GM03348 (cell line): Measurements from ENCODE around the gene CNTNAP4.

ENCODE experiments used
- DNase-seq: peaks from one replicate; pipeline ENCODE4 v3.0.0; 2012; ENCODE audit warnings: low spot score

CNTNAP4 gene

DNA sequence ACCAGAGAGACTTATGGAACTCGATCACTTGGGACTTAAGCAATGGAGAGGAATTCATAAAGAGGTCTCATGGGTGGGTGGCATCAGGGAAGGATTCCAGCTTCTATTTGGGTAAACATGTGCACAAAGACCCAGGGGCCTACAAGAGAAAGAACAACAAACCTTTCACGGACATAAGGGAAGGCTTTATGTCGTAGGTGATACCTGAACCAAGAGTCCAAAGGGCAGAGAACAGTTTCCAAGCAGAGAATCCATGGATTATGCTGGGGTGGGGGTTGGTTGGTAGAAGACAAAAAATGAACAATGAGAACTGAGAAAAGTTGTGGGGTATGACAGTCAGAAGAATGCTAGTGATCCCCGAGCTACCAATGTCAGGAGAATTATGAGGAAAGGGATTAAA, 119.8 kb downstream of the CNTNAP4 start:
- DNase-seq = no peak

DNA sequence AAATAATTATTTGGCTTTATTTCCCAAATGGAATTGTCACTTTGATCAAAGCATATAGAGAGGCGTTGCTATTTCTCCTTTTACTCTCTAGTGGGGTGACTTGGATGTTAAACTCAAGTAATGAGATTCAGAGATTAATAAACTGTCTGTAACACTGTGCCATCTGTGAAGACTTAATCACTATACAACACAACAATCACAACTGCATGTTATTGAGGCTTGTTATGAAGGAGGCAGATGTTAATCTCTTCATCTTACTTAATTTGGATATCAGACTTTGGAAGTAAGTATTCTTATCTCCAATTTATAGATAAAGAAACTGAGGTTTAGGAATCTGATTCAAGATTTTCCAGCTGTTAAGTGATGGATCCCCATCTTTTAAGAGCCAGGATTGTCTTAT, 132.5 kb downstream of the CNTNAP4 start:
- no peak for DNase-seq

DNA sequence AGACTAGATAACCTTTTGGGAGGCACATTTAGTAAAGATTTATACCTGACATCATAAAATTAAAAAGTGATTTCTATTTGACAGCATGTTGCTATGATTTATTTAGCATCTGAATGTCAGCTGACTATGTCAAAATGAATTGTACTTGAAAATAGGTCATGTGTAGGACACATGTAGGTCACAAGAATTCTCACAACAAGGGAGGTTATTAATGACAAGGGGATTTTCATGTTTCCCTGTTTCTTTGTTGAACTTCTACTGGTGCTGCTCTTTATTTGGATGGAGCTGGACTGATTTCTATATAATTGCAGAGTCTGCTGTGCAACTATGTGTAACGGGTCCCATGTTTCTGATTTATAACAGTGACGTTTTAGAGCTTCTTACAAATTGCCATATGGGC, 144.4 kb downstream of the CNTNAP4 start:
- DNase-seq = no peak

DNA sequence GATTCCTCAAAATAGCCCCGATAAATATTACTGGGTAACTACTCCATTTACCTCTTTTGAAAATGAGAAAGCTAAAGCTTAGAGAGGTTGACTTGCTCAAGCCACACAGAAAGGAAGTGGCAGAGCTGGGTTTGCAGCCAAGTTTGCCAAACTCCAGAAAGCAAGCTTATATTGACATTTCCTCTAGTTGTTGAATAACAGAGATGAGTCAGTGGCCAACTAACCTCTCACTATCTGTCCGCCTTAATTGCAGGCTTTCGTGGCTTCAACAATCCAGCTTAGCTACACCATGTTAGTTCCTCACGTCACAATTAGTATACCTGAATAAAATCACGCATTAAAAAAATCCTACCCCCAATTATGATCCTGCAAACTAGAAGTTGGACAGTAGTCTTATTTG, 151.7 kb downstream of the CNTNAP4 start:
- no peak for DNase-seq

DNA sequence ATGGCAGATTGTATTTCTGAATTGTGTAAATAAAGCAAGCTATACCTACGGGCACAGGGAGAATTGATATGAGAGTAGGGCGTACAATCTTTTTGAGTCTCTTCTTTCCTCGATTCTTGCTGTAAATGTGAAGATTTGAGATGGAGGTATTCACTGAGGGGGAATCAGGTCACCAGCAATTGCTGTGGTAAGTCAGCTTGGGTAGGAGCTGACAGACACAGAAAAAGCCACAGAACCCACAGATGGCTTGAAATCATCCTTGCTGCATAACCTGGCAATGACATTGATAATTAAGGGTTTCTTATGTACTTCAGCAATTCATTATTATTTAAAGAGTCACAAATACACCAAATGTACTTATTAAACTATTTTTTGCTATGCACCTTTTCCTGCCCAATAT, 164.2 kb downstream of the CNTNAP4 start:
- DNase-seq = no peak

DNA sequence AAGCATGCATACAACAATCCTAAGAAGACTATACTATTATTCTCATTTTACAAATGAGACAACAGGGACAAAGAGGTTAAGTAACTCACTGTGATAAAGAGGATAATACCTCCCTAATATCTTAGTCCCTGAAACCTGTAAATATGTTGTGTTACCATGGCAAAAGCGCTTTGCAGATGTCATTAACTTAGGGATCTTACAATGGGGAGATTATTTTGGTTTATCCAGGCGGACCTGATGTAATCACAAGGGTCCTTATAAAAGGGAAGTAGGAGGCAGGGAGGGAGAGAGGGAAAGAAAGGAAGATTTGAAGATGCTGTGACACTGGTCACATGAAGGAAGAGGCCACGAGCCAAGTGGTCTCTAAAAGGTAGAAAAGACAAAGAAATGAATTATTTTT, 164.7 kb downstream of the CNTNAP4 start:
- no peak for DNase-seq

DNA sequence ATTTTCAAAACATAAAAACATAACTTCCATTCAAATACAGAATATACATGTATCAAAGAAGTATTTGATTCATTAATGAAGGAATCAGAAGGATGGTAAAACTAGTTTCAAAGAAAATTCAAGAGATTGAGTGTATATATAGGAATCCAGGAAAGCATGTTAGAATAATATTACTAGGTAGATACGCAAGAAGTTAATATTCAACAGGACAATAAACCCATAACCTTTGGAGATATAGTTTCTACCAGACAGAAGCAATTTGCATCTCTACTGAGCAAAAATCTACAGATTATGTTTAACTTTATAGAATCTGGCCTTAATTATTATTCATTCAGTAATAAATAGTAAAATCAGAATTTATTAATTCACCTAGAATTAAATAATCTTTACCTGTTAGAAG, 166.8 kb downstream of the CNTNAP4 start:
- no peak for DNase-seq

DNA sequence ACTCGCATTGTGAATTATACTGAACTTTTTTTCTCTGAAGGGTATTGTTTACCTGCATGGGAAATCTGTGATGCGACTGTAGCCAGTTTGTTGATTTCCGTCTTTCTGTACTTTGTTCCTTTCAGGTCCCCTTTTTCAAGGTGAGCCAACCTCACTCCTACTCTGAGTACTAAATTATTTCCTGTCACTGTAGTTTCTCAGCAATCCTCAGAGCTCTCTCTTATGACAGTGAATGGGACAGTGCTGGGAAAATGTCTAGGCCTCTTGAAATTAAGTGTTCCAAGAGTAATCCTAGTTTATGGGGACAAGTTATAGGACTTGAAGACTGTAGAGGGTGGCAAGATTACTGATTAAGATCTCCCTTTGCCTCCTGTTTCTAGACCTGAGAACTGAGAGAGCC, 167.6 kb downstream of the CNTNAP4 start:
- no peak for DNase-seq

DNA sequence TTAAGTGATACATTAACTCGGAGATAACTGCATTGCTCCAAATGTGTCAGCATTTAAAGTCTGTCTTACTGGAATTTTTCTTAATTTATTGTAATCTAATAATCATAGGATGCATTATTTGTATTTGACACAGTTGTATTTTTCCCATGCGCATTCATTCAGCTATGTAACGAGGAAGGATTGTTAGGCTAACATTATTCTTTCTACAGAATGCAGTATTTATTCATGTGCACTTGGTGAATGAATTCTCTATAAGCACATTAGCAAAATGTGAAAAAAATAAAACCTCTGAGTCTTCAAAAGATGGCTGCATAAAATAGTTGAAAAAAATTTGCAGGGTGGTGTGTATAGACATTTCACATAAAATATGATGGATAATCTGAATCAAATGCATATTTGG, 168.6 kb downstream of the CNTNAP4 start:
- no peak for DNase-seq

DNA sequence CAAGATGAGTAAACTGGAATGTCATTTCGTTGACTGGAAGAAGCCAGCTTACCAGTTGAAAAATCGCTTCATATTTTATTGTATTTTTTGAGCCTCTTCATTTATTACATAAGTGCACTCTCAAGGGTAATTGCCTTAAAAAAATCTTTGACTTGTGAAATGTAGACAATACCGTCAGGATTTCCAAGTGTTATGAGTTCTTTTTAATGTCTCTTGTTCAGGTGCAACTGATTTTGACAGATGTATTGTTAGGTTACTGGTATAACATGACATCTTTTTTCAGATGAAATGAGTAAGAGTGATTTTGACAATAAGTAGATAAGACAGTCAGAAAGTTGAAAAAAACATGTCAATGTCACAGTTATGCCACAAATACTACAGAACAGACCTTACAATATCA, 169.1 kb downstream of the CNTNAP4 start:
- DNase-seq = no peak

GRCh38 chr16:76450890-76451289, 173.7 kb downstream of the CNTNAP4 start:
- DNase-seq = no peak

GRCh38 chr16:76455257-76455656, 178.1 kb downstream of the CNTNAP4 start:
- DNase-seq = no peak

DNA sequence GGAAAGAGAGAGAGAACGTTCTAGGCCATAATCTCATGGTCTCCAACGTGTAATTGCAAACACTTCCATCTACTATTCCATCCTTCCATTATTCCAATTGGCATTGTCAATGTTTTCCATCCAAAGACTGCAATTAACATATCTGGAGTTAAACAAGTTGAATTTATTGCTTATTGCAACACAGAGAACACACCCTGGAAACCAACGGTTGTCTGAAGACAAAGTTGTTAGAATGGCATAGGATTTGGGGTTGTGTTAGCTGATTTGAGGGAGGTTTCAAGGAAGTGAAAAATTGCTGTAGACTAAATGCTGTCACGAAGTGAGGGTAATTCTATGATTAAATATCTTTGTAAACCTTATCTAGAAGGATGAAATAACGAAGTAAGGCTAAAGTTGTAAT, 178.8 kb downstream of the CNTNAP4 start:
- no peak for DNase-seq

DNA sequence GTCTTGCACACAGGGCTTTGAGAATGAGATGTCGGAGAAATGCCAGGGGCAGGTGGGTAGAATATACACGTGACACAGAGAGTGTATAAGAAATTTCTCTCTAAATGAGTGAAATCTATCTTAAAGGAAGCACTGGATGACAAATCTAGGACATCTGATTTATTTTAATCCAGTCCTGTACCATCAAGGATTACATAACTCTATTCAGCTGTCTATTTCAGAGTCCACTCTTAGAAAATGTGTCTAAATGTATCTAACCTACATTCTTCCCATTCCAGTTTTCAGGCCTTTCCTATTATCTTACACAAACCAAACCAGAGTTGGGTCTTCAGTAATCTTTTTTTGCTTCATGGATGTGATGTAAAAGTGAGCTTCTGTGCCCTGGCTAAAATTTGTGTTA, 181.9 kb downstream of the CNTNAP4 start:
- DNase-seq = no peak

DNA sequence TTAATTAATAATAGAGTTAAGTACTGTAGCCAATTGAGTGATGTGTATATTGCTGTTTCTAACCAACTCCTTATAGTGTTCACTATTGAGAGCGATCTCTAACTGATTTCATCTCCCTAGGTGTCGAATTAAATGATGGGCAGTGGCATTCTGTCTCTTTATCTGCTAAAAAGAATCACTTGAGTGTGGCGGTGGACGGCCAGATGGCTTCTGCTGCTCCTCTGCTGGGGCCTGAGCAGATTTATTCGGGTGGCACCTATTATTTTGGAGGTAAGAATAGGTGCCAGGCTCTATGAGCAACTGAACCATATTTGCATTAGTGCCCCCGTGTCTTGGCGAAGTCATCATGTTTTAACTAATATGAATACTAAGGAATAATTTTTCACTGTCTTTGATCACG, 184.6 kb downstream of the CNTNAP4 start:
- DNase-seq = no peak

GRCh38 chr16:76464955-76465620, 187.9 kb downstream of the CNTNAP4 start:
- no peak for DNase-seq

- DNase-seq = no peak
Measured at GRCh38 chr16:76466871-76467270, 189.7 kb downstream of the CNTNAP4 start.

- DNase-seq = no peak
Measured at GRCh38 chr16:76474048-76474447, 196.8 kb downstream of the CNTNAP4 start.

- DNase-seq = no peak
Measured at GRCh38 chr16:76478105-76478504, 200.9 kb downstream of the CNTNAP4 start.

- no peak for DNase-seq
Measured at GRCh38 chr16:76483307-76483909, 206.2 kb downstream of the CNTNAP4 start.

DNA sequence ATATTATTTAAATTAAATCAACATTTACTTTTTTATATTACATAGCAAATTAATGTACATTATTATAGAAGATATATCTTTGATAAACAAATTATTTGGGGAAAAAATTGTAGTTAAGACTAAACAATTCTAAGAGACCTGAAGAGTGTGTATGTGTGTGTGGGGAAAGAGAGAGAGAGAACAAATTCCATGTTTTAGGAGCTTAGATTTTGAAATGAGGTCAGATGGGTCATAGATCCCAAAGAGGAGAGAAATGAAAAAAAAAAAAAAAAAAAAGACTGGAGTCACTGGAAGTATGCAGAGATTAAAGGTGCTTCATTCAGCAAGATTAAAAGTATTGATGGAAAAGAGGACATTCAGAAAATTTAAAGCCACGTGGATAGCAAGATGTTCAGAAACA, 206.8 kb downstream of the CNTNAP4 start:
- no peak for DNase-seq

- no peak for DNase-seq
Measured at GRCh38 chr16:76486740-76487139, 209.5 kb downstream of the CNTNAP4 start.

DNA sequence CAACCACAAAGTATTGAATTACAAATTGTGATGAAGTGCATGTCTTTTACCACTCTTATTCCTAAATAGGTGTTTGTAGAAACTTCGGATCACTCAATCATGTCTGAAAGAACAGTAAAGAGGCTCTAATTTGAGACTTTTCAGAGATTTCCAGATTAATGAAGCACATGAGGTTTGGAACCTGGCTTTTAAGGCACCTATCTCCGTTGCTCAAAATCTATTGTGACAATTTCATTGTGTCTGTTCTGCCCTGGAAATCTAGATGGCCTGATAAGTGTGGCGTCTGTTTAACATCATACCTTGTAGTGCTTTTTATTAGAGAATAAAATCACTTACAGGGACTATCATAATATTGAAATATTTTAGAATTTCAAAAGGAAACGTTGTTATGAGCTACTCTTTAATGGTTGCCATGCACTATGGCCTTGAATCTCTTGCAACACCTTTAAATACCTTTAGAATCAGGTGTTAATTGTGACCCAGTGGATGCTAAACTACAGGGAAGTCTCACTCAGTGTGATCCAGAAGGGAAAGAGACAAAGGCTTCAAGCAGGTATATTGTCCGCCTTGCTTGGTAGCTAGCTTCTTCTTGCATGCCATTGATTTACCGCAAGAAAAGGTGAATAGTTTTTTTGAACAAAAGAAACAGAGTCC, 210.3 kb downstream of the CNTNAP4 start:
- DNase-seq = no peak

- DNase-seq = no peak
Measured at GRCh38 chr16:76488065-76488417, 210.8 kb downstream of the CNTNAP4 start.
